ENCODE results near the gene FEM1A.
A peak's percentile ranks its signal among the peaks of the same experiment; 100 is the strongest.
"Not testable (repeated sequence)": the region's sequence is repeated elsewhere in the genome, so short reads cannot be mapped to it uniquely, and the experiment has no call there.

FEM1A gene, protein sequence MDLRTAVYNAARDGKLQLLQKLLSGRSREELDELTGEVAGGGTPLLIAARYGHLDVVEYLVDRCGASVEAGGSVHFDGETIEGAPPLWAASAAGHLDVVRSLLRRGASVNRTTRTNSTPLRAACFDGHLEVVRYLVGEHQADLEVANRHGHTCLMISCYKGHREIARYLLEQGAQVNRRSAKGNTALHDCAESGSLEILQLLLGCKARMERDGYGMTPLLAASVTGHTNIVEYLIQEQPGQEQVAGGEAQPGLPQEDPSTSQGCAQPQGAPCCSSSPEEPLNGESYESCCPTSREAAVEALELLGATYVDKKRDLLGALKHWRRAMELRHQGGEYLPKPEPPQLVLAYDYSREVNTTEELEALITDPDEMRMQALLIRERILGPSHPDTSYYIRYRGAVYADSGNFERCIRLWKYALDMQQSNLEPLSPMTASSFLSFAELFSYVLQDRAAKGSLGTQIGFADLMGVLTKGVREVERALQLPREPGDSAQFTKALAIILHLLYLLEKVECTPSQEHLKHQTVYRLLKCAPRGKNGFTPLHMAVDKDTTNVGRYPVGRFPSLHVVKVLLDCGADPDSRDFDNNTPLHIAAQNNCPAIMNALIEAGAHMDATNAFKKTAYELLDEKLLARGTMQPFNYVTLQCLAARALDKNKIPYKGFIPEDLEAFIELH

DNA sequence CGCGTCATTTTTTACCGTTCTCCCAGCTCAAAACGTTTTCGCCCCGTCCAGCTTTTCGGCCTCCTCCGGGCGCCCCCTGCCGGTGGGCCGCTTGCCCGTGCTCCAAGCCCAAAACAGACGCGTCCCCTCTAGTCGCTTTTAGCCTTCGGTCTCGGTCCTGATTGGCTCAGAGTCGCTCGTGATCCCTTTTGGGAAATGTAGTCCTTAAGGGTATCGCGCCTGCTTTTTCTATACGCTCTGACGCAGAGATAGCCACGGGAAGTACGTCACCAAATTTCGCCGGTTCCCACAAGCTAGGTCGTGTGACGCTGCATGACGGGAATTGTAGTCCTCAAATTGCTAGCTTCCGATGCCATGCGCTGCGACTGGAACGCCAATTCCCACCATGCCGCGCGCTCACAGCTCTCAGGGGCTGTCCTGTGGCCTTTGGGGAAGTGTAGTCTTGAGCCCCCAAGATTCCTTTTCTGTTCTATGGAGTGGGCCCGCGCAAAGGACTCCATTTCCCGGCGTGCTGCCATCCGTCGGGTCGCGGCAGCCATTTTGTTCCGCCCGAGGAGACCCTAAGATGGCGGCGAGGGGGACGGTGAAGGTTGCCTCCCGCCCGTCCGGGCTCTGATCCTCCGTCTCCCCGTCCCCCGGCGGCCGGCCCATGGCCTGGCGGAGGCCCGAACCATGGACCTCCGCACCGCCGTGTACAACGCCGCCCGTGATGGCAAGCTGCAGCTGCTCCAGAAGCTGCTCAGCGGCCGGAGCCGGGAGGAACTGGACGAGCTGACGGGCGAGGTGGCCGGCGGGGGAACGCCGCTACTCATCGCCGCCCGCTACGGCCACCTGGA, at the start of gene FEM1A:
Gene FEM1A, plus strand, starts transcription at position 552 of the 836 bp plus-strand sequence. Its CDS starts 121 bp downstream, at position 673.
- DNase-seq, result peak; percentile 97

DNA sequence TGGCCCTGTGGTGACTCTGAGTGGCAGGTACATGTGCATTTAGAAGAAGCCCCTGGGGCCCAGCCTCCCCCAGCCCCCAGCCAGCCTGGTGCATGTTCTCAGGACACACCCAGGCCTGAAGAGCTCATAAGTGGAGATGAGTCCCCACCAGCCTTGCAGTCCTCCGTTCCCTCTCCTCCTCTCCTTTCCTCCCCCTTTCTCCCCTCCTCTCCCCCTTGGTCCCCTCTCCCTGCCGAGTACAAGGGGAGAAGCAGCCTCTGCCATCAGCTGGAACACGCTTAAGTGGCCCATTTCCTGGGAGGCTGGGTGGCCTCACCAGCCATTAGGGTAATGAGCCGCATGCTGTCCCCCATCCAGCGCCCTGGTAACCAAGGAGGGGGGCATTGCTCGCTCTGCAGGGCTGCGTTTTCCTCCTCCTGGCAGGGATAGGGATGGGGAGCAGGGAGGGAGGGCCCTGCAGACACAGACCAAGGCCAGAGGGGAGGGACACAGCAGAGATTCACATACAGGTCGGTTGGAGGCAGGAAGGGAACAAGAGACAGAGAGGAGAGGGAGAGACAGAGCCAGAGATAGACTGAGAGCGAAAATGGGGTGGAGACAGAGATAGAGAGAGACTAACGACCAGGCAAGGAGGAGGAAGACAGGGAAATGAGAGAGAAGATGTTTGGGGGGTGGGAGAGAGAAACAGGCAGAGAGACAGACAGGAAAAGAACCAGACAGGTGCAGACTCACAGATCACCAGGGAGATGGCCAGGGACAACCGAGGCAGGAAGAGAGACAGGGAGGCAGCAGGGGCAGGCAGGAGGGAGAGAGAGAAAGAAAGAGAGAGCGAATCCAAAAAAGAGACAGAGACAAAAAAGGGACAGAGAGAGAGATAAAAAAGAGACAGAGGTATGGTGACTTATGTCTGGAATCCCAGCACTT, 48.5 kb upstream of the FEM1A start:
- DNase-seq, result no peak

GRCh38 chr19:4744451-4745174, 46.9 kb upstream of the FEM1A start:
- DNase-seq, result no peak

DNA sequence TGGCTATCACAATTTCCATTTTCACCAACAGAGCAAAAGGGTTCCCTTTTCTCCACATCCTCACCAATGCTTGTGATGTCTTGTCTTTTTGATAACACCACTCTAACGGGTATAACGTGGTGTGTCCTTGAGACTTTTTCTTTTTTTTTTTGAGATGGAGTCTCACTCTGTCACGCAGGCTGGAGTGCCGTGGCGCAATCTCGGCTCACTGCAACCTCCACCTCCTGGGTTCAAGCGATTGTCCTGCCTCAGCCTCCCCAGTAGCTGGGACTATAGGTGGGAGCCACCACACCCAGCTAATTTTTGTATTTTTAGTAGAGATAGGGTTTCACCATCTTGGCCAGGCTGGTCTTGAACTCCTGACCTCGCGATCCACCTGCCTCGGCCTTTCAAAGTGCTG, 46.4 kb upstream of the FEM1A start:
- not testable (repeated sequence) for DNase-seq

DNA sequence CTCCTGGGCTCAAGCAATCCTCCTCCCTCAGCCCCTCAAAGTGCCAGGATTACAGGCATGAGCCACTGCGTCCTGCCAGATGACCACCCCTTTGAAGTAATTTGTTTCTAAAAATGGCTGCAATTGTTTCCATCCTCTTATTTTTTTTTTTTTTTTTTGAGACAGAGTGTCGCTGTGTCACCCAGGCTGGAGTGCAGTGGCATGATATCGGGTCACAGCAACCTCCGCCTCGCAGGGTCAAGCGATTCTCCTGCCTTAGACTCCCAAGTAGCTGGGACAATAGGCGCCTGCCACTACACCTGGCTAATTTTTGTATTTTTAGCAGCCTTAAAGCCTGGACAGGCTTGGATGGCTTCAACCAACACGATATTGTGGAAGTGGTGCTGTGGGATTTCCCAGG, 45.5 kb upstream of the FEM1A start:
- no peak for DNase-seq

DNA sequence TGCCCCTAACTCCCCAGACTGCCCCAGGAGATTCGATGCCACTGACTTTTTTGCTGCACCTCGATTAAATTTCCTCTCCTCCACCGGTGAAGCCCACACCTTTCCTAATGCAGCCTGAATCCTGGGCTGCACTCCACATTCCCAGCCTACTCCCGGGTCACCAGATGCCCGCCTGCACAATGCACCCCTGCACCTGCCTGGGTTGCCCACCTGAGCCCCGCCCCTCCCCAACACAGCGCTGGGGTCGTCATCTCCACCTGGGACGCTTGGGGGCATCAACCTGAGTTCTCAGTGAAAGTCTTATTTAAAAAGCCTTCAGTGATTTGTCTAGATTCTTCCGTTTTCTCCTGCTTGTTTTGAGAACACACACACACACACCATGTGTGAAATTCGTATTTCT, 43.3 kb upstream of the FEM1A start:
- DNase-seq, result no peak

DNA sequence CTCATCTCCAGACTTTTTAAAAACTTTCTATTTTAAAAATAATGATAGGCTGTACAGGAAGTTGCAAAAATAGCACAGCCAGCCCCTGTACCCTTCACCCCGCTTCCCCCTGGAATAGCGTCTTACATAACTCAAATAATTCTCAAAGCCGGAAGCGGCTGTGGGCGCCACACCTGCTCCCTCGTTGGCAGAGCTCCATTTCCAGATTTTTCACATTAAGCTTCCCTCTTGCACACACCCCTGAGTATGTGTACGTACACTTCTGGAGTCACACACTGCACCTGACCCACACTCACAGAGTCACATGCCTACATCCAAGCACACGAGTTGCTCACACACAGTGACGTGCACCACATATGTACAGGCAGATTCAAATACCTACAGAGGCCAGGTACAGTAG, 42.9 kb upstream of the FEM1A start:
- DNase-seq, result no peak

DNA sequence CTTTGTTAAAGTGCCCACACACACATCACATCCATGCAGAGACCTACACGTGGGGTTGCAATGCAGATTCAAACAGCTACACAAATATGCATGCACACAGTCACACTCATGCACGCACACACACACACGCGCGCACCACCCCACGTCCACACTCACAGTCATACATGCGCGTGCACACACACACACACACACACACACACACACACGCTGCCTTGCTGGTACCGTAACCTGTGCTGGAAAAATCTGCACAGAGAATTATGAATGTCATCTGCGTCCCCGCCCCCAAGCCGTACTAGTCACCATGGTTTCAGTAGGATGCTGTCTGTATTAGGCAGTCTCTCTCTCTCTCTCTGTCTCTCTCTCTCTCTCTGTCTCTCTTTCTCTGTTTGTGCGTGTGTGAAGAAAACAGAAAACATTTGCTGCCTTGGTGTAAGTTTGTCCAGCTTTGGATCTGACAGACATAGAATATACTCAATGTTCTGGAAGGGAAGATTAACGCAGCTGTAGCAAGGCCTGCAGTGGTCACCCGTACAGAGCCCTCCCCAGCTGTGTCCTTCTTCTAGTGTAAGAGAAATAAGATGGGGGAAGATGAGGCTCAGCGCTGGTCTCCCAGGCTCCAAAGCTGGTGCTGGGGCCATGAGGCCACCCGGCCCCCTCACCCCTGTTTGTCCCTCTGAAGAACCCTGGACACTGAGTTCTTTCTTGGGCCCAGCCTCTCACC, 41.5 kb upstream of the FEM1A start:
- no peak for DNase-seq

GRCh38 chr19:4754248-4754647, 37.3 kb upstream of the FEM1A start:
- no peak for DNase-seq

DNA sequence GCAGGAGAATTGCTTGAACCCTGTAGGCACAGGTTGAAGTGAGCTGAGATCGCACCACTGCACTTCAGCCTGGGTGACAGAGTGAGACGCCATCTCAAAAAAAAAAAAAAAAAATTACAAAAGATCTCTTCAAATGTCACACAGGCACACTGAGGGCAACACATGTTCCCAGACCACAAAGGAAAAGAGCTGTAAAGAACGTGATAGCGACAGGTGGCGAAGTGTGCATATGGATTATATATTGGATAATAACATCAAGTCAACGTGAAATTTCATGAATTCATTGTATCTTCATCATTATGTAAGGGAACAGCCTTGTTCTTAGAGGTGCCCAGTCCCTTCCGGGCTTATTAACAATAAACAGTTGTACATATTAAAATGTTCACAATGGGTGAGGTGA, 36.1 kb upstream of the FEM1A start:
- DNase-seq, result no peak

GRCh38 chr19:4758082-4758481, 33.5 kb upstream of the FEM1A start:
- no peak for DNase-seq

- DNase-seq, result no peak
These were observed 32.9 kb upstream of the FEM1A start for GRCh38 chr19:4758659-4759058.

- peak; percentile 7 for DNase-seq
These were observed 31.9 kb upstream of the FEM1A start for GRCh38 chr19:4759388-4760284.

DNA sequence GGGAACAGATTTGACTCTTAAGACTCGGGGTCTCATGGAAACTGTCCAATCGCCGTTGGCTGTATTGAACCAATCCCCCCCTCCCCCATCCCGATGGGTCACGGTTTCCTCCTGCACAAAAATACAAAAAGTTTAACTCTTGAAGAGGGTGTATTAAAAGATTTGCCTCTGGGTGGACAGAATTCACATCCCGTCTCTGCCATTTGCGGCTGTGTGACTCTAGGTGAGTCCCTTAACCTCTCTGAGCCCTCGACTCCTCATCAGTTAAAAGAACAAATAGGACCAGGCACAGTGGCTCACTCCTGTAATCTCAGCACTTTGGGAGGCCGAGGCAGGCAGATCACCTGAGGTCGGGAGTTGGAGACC, 31.3 kb upstream of the FEM1A start:
- no peak for DNase-seq

DNA sequence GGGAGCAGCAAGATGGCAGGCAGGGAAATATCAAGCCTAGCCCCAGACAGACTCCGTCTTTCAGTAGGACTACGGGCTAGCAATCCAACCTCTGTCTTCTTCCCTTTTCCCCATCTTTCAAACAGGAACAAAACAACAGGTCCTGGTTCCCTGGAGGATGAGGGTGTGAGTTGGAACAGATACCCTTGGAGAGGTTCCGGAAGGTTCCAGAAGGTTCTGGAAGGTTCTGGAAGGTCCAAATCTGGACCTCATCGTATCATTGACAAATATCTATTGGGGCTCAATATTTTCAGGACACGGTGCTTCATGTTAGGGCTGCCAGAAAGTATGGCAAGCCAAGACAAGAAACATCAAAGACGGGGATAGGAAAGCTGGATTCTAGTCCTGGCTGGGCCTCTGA, 28.5 kb upstream of the FEM1A start:
- DNase-seq, result no peak

- no peak for DNase-seq
These were observed 27.2 kb upstream of the FEM1A start for GRCh38 chr19:4764393-4764660.

DNA sequence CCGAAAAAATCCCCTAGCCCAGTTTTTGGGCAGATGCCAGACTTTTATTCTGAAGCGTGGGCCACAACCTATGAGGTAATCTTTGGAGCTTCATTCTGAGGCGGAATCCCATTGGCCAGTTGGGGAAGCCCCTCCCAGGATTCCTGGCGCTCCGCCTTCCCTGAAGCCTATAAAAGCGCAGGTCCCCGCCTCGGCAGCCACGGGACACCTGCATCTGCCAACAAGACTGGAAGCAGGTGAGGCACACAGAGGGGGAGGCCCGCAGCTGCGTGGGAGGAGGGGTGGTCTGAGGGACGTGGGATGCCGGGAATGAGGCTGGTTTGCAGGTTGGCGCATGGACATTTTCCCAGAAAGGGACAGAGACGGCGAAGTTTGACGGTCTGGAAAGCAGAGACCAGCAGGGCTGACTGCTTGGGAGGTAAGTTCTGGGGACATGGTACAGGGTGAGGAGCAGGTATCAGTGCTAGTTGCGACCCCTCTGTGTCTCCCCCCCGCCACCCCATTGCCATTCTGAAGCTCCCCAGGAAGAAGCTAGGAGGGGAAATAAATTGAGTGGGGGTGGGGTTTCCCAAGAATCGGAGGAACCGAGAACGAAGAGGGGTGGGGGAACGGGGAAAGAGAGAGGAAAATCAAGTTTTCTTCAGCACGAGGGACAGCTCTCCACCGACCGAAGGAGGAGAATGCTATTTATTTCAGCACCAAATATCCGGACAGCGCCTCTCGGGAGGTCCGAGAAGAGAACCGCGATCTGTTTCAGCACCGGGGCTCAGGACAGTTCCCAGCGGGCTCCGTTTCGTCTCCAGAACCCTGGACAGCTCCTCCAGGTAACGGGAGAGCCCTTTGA, 22.4 kb upstream of the FEM1A start:
- DNase-seq, result peak; percentile 70

DNA sequence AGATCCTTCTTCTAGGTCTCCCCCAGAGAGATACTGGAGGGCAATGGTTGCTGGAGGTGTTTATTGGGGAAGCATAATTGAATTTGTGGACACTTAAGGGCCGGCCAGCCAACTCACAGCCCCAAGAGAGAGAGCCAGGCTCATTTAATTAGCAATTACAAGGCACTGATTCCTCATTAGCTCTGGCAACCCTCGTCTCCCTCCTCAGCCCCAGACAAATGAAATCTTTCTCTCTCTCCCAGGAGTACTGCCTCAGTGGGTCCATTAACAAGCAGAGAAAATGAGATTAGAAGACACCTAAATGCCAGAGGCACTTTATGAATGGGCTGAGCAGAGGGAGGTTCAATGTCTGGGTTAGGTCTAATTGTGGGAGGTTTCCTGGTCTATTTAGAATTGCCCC, 19.0 kb upstream of the FEM1A start:
- DNase-seq, result no peak

- DNase-seq, result no peak
These were observed 18.4 kb upstream of the FEM1A start for GRCh38 chr19:4773047-4773640.

Measured in T1000 (cell line).